Measurements from ENCODE around the gene KIF13A. TPM values are rescaled to one million over a fixed set of nuclear protein-coding genes. Genes with fewer than 3 reads are reported as not detected.
"Not testable (repeated sequence)": the region's sequence is repeated elsewhere in the genome, so short reads cannot be mapped to it uniquely, and the experiment has no call there.

The KIF13A gene
- total RNA-seq, 1 experiment from 2014 or later: 60.1 TPM

- DNase-seq (ENCODE audit: low read depth): no peak
Observed at GRCh38 chr6:17968876-17969275, 18.6 kb downstream of the KIF13A start.

- DNase-seq (ENCODE audit: low read depth): peak; percentile 93
Observed at GRCh38 chr6:17967668-17968518, 19.5 kb downstream of the KIF13A start.

GRCh38 chr6:17966451-17966850 lies 21.0 kb downstream of the KIF13A start:
- DNase-seq (ENCODE audit: low read depth): no peak

DNA sequence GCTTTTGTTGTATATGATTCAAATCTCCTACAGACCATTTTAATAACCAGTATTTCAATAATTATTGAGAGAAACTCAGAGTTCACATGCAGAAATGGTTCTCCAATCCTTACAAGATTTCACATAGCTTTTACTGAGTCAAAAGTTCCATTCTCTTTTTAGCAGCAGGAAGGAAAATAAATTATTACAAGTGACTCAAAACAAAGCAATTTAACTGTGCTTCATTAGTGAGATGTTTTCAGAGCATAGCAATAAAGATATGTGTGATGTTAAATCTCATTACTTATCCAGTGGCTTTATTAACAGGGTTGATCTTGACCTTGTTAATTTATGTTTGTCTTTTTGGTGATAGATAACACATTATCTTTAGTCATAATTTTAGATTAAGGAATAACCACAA lies 22.0 kb downstream of the KIF13A start:
- peak; percentile 84 for DNase-seq (ENCODE audit: low read depth)

- peak; percentile 83 for DNase-seq (ENCODE audit: low read depth)
Observed at GRCh38 chr6:17964633-17965032, 22.8 kb downstream of the KIF13A start.

GRCh38 chr6:17962436-17963031 lies 24.9 kb downstream of the KIF13A start:
- DNase-seq (ENCODE audit: low read depth): peak; percentile 99

DNA sequence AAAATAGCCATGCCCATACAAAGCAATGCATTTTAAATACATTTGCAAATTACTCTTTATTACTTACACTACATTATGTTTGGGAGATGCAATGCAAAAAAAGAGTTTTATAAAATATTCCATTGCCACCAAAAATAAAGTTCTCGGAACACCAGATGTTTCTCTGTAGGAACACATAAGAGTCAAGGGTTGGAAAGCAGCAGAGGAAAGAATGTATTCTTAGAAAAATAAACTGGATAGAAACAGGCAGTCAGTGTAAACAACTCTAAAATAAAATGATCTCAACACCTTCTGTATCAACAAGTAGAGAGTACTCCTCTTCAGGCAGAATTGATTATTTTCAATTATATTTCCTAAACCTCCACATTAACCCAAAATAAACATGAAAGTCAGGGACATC lies 28.1 kb downstream of the KIF13A start:
- no peak for DNase-seq (ENCODE audit: low read depth)

GRCh38 chr6:17957904-17958620 lies 29.4 kb downstream of the KIF13A start:
- no peak for DNase-seq (ENCODE audit: low read depth)

- peak; percentile 39 for DNase-seq (ENCODE audit: low read depth)
Observed at GRCh38 chr6:17957498-17957897, 29.9 kb downstream of the KIF13A start.

GRCh38 chr6:17957086-17957485 lies 30.3 kb downstream of the KIF13A start:
- no peak for DNase-seq (ENCODE audit: low read depth)

DNA sequence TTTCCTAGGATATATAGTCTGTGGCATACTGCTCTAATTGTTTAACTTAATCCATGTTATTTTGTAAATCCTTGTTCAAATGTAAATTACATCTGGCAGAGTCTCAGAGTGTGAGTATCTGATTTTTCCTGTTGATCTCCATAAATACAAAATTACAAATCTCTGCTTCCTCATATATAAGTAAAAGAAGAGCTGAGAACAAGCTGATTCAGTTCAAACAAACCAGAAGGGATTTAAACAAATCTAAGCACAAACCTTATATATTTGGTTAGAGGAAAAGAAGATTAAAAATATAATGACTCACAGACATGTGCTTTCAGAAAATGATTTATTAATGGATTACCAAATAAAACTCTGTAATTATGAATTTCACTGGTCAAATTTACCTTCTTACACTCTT lies 37.3 kb downstream of the KIF13A start:
- DNase-seq (ENCODE audit: low read depth): no peak

DNA sequence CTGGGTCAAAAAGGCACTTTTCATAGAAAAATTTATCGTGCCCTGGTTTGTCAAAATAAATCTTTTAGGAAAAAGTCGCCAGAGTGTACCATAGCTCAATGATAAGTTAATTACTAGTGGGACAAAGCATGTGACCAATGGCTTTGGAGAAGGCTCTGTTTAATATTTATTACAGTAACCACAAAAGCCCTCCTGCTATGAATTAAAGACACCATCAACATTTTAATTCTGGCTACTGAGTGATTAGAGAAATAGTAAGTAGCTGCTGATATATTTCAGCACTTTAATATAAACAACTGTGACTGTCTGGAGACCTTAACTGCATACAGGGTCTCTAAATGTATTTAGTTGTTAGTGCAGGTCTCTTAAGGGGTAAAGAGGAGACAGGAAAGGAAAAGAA lies 38.3 kb downstream of the KIF13A start:
- DNase-seq (ENCODE audit: low read depth): no peak

DNA sequence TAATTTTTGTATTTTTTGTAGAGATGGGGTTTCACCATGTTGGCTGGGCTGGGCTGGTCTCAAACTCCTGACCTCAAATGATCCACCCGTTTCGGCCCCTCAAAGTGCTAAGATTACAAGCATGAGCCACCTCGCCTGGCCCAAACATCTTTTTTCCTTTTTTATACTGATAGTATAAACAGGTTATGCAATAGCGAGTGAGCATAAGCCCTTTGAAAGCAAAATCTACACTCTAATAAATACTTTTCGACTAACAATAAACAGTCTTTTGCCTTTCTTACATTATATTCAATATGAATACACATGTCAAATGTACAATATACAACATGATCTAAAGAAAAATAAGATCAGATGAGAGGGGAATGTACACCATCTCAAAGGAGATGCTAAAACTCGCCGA lies 38.7 kb downstream of the KIF13A start:
- no peak for DNase-seq (ENCODE audit: low read depth)

GRCh38 chr6:17947574-17947973 lies 39.9 kb downstream of the KIF13A start:
- DNase-seq (ENCODE audit: low read depth): not testable (repeated sequence)

DNA sequence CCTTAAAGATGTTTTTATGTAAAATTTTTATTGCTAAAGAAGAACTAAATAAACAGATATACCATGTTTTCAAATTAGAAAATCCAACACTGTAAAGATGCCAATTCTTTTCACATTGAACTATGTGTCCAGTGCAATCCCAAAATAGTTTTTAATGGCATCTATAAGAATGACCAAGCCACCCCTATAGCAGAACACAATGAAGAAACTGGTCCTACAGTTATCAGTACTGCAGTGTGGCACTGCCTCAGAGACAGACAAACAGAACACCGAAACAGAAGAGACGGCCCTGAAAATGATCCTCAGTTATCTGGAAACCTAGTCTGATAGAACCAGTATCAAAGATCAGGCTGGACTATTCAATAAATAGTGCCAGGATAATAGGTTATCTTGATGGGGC lies 41.9 kb downstream of the KIF13A start:
- no peak for DNase-seq (ENCODE audit: low read depth)

GRCh38 chr6:17945111-17945510 lies 42.3 kb downstream of the KIF13A start:
- peak; percentile 53 for DNase-seq (ENCODE audit: low read depth)

- DNase-seq (ENCODE audit: low read depth): no peak
Observed at GRCh38 chr6:17941318-17941717, 46.1 kb downstream of the KIF13A start.

GRCh38 chr6:17940151-17940792 lies 47.2 kb downstream of the KIF13A start:
- DNase-seq (ENCODE audit: low read depth): no peak

GRCh38 chr6:17938901-17939300 lies 48.5 kb downstream of the KIF13A start:
- DNase-seq (ENCODE audit: low read depth): no peak

GRCh38 chr6:17935188-17936149 lies 52.0 kb downstream of the KIF13A start:
- DNase-seq (ENCODE audit: low read depth): no peak

GRCh38 chr6:17933716-17934115 lies 53.7 kb downstream of the KIF13A start:
- DNase-seq (ENCODE audit: low read depth): no peak

All from M059J (cell line).